Testis (tissue), 2 donors: Measurements from ENCODE around the gene RAD21L1.

Experiments
- POLR2A ChIP-seq: fragments of 450-650 bp; IDR thresholded peaks from one replicate; pipeline ENCODE4 v1.6.1; 2017; ENCODE audit warnings: antibody characterized with exemption, mild to moderate bottlenecking, moderate library complexity
- TF ChIP-seq, protein P1 (sequence below), 3 experiments: fragments of 450-650 bp in 2 of 3; fragments of 200-600 bp in 1 of 3; sonication (generic) in 1 of 3; IDR thresholded peaks; one replicate each; pipeline ENCODE4 v1.5.1; 2016 to 2019; ENCODE audit warnings: antibody characterized with exemption in 3 of 3, mild to moderate bottlenecking in 2 of 3, moderate library complexity in 1 of 3

DNA sequence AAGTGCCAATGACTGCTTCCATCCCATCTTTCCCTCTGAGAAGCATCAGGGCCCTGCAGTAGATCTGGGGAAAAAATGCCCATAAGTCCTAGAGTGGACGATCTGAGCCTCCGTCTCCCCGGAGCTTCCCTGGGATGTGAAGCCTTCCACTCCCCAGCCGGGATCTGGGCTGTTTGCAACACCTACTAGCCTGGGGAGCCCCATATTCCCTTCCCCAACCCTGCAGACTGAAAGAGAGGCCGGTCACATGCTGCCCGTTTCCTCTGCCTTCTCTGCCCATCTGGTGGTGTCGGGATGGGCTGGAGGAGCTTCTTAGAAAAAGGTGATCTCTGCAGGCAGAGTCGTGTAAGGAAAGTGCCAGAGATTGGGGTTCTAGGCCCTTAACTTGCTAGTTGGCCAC lies 41.3 kb downstream of the RAD21L1 start:
- TF ChIP-seq, protein P1, sequence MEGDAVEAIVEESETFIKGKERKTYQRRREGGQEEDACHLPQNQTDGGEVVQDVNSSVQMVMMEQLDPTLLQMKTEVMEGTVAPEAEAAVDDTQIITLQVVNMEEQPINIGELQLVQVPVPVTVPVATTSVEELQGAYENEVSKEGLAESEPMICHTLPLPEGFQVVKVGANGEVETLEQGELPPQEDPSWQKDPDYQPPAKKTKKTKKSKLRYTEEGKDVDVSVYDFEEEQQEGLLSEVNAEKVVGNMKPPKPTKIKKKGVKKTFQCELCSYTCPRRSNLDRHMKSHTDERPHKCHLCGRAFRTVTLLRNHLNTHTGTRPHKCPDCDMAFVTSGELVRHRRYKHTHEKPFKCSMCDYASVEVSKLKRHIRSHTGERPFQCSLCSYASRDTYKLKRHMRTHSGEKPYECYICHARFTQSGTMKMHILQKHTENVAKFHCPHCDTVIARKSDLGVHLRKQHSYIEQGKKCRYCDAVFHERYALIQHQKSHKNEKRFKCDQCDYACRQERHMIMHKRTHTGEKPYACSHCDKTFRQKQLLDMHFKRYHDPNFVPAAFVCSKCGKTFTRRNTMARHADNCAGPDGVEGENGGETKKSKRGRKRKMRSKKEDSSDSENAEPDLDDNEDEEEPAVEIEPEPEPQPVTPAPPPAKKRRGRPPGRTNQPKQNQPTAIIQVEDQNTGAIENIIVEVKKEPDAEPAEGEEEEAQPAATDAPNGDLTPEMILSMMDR (IDR thresholded peaks at IDR 0.05): no peak
- no peak for TF ChIP-seq POLR2A
